Activated naive CD4-positive, alpha-beta T cell treated with anti-CD3 and anti-CD28 coated beads, Interleukin-2, amount 10 ng/mL, durations not matched to agents 7 days and 5 days (primary cell): ENCODE results near the gene LEMD3.

Source experiments
- CTCF ChIA-PET: fragments of 350-600 bp; sonication (Branson Sonifier 250); formaldehyde crosslinking; loops from one replicate; lab custom pipeline; 2021; ENCODE audit warnings: antibody characterized with exemption; lab: Charles Lee
- DNase-seq: peaks from one replicate; pipeline ENCODE4 v3.0.0-alpha.2; 2020
- H3K27ac Mint-ChIP-seq: one replicate; pipeline ENCODE4 v1.8.0; 2021; ENCODE audit warnings: mild to moderate bottlenecking, moderate library complexity, mixed read lengths
- H3K27me3 Mint-ChIP-seq: one replicate; pipeline ENCODE4 v1.8.0; 2021; ENCODE audit warnings: mild to moderate bottlenecking, mixed read lengths
- H3K36me3 Mint-ChIP-seq: one replicate; pipeline ENCODE4 v1.8.0; 2021; ENCODE audit warnings: mixed read lengths
- H3K4me1 Mint-ChIP-seq: one replicate; pipeline ENCODE4 v1.8.0; 2021; ENCODE audit warnings: mixed read lengths
- H3K4me3 Mint-ChIP-seq: one replicate; pipeline ENCODE4 v1.8.0; 2021; ENCODE audit warnings: mild to moderate bottlenecking, moderate library complexity, mixed read lengths
- H3K9me3 Mint-ChIP-seq: one replicate; pipeline ENCODE4 v1.8.0; 2021; ENCODE audit warnings: mixed read lengths

Gene LEMD3

GRCh38 chr12:65152012-65152411 lies 17.4 kb upstream of the LEMD3 start:
- H3K4me3 Mint-ChIP-seq, result no peak overlapping the region
- H3K27me3 Mint-ChIP-seq, result peaks cover 4% of the 10 kb centered on the region
- H3K9me3 Mint-ChIP-seq, result no peaks in the 10 kb centered on the region
- no peak overlapping the region for H3K27ac Mint-ChIP-seq
- H3K4me1 Mint-ChIP-seq, result peaks cover 14% of the 10 kb centered on the region
- CTCF ChIA-PET, result interaction anchor here (0.6 kb wide), 1 partner anchor 608 kb away, joined by 3 read pairs; no protein-coding TSS in a partner anchor
- H3K36me3 Mint-ChIP-seq, result no peaks in the 10 kb centered on the region
- no peak for DNase-seq

- peaks cover 16% of the 10 kb centered on the region for H3K4me1 Mint-ChIP-seq
- no peak overlapping the region for H3K27ac Mint-ChIP-seq
- peaks cover 4% of the 10 kb centered on the region for H3K27me3 Mint-ChIP-seq
- H3K36me3 Mint-ChIP-seq, result no peaks in the 10 kb centered on the region
- no peaks in the 10 kb centered on the region for H3K9me3 Mint-ChIP-seq
- no peak for DNase-seq
- CTCF ChIA-PET, result interaction anchor here (0.7 kb wide), 1 partner anchor 17 kb away, joined by 3 read pairs; the partner anchor contains the start of gene LEMD3
- H3K4me3 Mint-ChIP-seq, result no peak overlapping the region
Observed at GRCh38 chr12:65152596-65152995, 16.8 kb upstream of the LEMD3 start.

- H3K4me3 Mint-ChIP-seq, result no peak overlapping the region
- H3K27me3 Mint-ChIP-seq, result peaks cover 5% of the 10 kb centered on the region
- no peaks in the 10 kb centered on the region for H3K9me3 Mint-ChIP-seq
- H3K27ac Mint-ChIP-seq, result peak overlapping the region; percentile 87
- CTCF ChIA-PET, result interaction anchor here (2.2 kb wide), 1 partner anchor 77 kb away, joined by 7 read pairs; no protein-coding TSS in a partner anchor
- peaks cover 18% of the 10 kb centered on the region for H3K4me1 Mint-ChIP-seq
- no peak for DNase-seq
- no peaks in the 10 kb centered on the region for H3K36me3 Mint-ChIP-seq
Observed at GRCh38 chr12:65155784-65156183, 13.6 kb upstream of the LEMD3 start.

DNA sequence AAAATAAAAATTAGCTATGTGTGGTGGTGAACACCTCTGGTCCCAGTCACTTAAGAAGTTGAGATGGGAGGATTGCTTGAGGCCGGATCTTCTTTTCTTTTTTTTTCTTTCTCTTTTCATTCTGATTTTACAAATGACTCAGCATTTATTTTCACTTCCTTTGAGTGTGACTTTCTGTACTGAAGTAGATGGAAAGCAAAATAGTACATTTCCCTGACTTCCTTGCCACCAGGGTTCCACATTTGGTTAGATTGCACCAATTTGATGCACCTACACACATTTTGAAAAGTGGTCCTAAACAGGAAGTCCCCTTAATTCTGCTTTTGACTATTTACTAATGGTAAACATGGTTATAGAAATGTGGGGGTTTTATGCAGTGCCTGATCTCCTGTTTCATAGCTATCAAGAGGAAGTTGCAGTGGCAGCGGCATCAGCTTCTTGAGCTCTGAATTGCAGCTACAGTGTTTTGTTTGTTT lies 13.0 kb upstream of the LEMD3 start:
- Mint-ChIP-seq H3K27ac (peak overlapping the region; percentile 87), H3K36me3 (no peaks in the 10 kb centered on the region), H3K27me3 (peaks cover 5% of the 10 kb centered on the region), H3K4me1 (peaks cover 18% of the 10 kb centered on the region), H3K9me3 (no peaks in the 10 kb centered on the region), H3K4me3 (peak overlapping the region; percentile 19)
- DNase-seq, result peak; percentile 34
- CTCF ChIA-PET, result interaction anchor here (1.0 to 2.2 kb wide), 4 partner anchors 12 to 76 kb away, joined by 4 to 7 read pairs (median 6); partner anchors contain the start of gene LEMD3

- CTCF ChIA-PET, result interaction anchor here (1.0 to 2.2 kb wide), 4 partner anchors 12 to 76 kb away, joined by 4 to 7 read pairs (median 6); partner anchors contain the start of gene LEMD3
- Mint-ChIP-seq H3K27ac (peak overlapping the region; percentile 87), H3K4me1 (peaks cover 18% of the 10 kb centered on the region), H3K36me3 (no peaks in the 10 kb centered on the region), H3K27me3 (peaks cover 5% of the 10 kb centered on the region), H3K9me3 (no peaks in the 10 kb centered on the region), H3K4me3 (no peak overlapping the region)
- no peak for DNase-seq
Observed at GRCh38 chr12:65157091-65157490, 12.3 kb upstream of the LEMD3 start.

DNA sequence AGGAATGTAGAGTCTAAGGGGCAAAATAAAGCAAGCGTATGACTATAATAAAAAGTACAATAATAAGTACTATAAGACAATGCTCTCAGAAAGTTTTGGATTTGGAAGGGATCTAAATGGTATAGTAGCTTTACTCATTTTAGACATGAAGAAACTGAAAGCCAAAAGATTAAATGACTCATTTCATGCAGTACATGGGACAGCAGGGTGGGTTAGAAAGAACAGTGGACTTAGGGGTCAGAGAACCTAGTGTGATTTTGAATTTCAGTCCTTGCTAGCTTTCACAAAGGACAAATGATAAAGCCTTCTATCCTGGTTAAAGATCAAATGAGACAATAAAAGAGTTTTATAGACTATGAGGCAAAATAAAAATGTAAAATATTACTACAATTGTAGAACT lies 6.8 kb upstream of the LEMD3 start:
- H3K9me3 Mint-ChIP-seq, result no peaks in the 10 kb centered on the region
- no peak overlapping the region for H3K27ac Mint-ChIP-seq
- no peak for DNase-seq
- H3K27me3 Mint-ChIP-seq, result peaks cover 5% of the 10 kb centered on the region
- H3K36me3 Mint-ChIP-seq, result no peaks in the 10 kb centered on the region
- H3K4me1 Mint-ChIP-seq, result peaks cover 4% of the 10 kb centered on the region
- CTCF ChIA-PET, result no interaction called here
- H3K4me3 Mint-ChIP-seq, result no peak overlapping the region

DNA sequence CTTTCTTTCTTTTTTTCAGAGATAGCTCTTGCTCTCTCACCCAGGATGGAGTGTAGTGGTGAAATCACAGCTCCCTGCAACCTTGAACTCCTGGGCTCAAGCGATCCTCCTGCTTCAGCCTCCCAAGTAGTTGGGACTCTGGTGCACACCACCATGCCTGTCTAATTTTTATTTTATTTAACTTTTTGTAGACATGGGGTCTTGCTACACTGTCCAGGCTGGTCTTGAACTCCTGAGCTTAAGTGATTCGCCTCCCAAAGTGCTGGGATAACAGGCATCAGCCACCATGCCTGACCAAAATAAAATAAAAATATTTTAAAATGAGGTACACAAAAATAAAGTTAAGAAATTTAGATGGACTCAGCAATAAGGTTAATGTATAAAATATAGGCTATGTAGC lies 5.1 kb upstream of the LEMD3 start:
- Mint-ChIP-seq H3K4me3 (no peak overlapping the region), H3K36me3 (no peaks in the 10 kb centered on the region), H3K27me3 (peaks cover 5% of the 10 kb centered on the region), H3K4me1 (peaks cover 11% of the 10 kb centered on the region), H3K9me3 (no peaks in the 10 kb centered on the region), H3K27ac (no peak overlapping the region)
- DNase-seq, result no peak
- CTCF ChIA-PET, result interaction anchor here (1.3 kb wide), 1 partner anchor 24 kb away, joined by 3 read pairs; no protein-coding TSS in a partner anchor

DNA sequence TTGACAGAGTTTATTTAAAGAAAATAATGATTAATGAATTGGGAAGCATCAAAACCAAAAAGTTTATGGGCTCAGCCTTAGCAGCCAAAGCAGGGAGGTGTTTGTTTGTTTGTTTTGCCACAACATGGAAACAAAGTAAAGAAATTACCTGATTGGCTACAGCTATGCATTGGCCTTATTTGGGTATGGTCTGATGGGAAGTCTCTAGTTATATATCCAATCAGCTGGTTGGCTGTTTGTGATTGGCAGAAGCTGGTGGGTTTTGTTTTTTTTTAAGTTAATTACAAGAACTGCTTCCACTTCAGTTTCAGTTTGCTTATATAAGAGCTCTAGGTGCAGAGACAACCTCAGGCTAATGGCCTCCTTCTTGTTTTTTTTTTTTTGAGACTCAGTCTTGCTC lies 4.6 kb upstream of the LEMD3 start:
- Mint-ChIP-seq H3K4me3 (no peak overlapping the region), H3K27me3 (peaks cover 8% of the 10 kb centered on the region), H3K9me3 (no peaks in the 10 kb centered on the region), H3K36me3 (peaks cover 2% of the 10 kb centered on the region), H3K27ac (no peak overlapping the region), H3K4me1 (peaks cover 12% of the 10 kb centered on the region)
- CTCF ChIA-PET, result interaction anchor here (1.3 kb wide), 1 partner anchor 25 kb away, joined by 3 read pairs; no protein-coding TSS in a partner anchor
- no peak for DNase-seq

DNA sequence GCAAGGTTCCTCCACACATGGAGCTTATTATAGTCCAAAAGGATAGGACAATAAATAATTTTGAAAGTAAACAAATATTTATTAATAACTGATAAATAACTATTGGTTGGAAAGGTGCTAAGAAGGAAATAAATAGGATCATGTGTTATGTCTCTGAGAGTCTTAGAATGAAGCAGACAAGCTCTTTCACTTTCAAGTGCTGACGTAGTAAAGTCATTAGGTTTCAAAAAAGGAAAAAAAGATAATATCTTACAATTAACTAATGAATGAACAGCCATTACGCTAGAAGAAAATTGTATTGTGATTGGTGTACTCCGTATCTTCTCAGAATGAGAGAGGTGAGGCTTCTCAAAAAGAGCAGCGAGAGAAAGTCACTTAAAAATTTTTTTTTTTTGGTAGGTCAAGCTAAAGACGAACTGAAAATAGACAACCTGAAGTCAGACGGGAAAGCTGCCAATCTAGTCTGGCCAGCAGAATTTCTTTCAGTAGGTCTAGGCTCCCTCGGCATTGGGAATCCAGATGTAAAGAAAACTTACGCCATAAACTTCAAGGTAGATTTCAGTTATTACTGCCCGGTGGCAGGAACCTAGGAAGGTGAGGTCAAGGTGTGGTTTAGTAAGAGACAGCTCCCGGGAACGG lies 583 bp upstream of the LEMD3 start:
- Mint-ChIP-seq H3K4me3 (peak overlapping the region; percentile 88), H3K27ac (peak overlapping the region; percentile 99), H3K36me3 (peaks cover 28% of the 10 kb centered on the region), H3K4me1 (peaks cover 36% of the 10 kb centered on the region), H3K9me3 (no peaks in the 10 kb centered on the region), H3K27me3 (peaks cover 3% of the 10 kb centered on the region)
- CTCF ChIA-PET, result interaction anchor here (0.6 to 2.2 kb wide), 8 partner anchors 10 to 610 kb away, joined by 3 to 6 read pairs (median 4); no protein-coding TSS in a partner anchor
- DNase-seq, result no peak

DNA sequence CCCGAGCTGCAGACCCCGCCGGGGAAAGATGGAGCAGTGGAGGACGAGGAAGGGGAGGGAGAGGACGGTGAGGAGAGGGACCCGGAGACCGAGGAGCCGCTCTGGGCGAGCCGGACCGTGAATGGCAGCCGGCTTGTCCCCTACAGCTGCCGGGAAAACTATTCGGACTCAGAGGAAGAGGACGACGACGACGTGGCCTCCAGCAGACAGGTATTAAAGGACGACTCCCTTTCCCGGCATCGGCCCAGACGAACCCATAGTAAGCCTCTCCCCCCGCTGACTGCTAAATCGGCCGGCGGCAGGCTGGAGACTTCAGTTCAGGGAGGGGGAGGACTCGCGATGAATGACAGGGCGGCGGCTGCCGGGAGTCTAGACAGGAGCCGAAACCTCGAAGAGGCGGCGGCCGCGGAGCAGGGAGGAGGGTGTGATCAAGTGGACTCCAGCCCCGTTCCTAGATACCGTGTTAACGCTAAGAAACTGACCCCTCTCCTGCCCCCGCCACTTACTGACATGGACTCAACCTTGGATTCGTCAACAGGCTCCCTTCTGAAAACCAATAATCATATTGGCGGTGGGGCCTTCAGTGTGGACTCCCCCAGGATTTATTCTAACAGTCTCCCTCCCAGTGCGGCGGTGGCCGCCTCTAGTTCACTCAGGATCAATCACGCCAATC lies 962 bp downstream of the LEMD3 start:
- peak overlapping the region; percentile 96 for H3K27ac Mint-ChIP-seq
- H3K4me1 Mint-ChIP-seq, result peaks cover 35% of the 10 kb centered on the region
- peaks cover 3% of the 10 kb centered on the region for H3K27me3 Mint-ChIP-seq
- H3K9me3 Mint-ChIP-seq, result no peaks in the 10 kb centered on the region
- peak overlapping the region; percentile 88 for H3K4me3 Mint-ChIP-seq
- CTCF ChIA-PET, result interaction anchor here (1.1 to 2.2 kb wide), 2 partner anchors 62 to 614 kb away, joined by 3 to 5 read pairs; no protein-coding TSS in a partner anchor
- H3K36me3 Mint-ChIP-seq, result peaks cover 29% of the 10 kb centered on the region
- peak; percentile 78 for DNase-seq

- peaks cover 3% of the 10 kb centered on the region for H3K27me3 Mint-ChIP-seq
- no peak for DNase-seq
- peaks cover 29% of the 10 kb centered on the region for H3K36me3 Mint-ChIP-seq
- CTCF ChIA-PET, result interaction anchor here (0.8 to 1.2 kb wide), 3 partner anchors 31 to 614 kb away, joined by 3 read pairs; no protein-coding TSS in a partner anchor
- peak overlapping the region; percentile 88 for H3K4me3 Mint-ChIP-seq
- H3K4me1 Mint-ChIP-seq, result peaks cover 35% of the 10 kb centered on the region
- H3K9me3 Mint-ChIP-seq, result no peaks in the 10 kb centered on the region
- peak overlapping the region; percentile 96 for H3K27ac Mint-ChIP-seq
Observed at GRCh38 chr12:65171073-65171472, 1.7 kb downstream of the LEMD3 start.

- H3K4me3 Mint-ChIP-seq, result peak overlapping the region; percentile 74
- CTCF ChIA-PET, result interaction anchor here (0.8 to 1.8 kb wide), 4 partner anchors 15 to 64 kb away, joined by 3 to 6 read pairs (median 4); no protein-coding TSS in a partner anchor
- H3K27me3 Mint-ChIP-seq, result peaks cover 3% of the 10 kb centered on the region
- no peak overlapping the region for H3K27ac Mint-ChIP-seq
- peaks cover 29% of the 10 kb centered on the region for H3K36me3 Mint-ChIP-seq
- no peaks in the 10 kb centered on the region for H3K9me3 Mint-ChIP-seq
- DNase-seq, result no peak
- H3K4me1 Mint-ChIP-seq, result peaks cover 35% of the 10 kb centered on the region
Observed at GRCh38 chr12:65171870-65172269, 2.5 kb downstream of the LEMD3 start.

GRCh38 chr12:65175385-65175784 lies 6.0 kb downstream of the LEMD3 start:
- H3K27ac Mint-ChIP-seq, result no peak overlapping the region
- CTCF ChIA-PET, result interaction anchor here (1.0 kb wide), 1 partner anchor 57 kb away, joined by 3 read pairs; no protein-coding TSS in a partner anchor
- peaks cover 31% of the 10 kb centered on the region for H3K36me3 Mint-ChIP-seq

More at GRCh38 chr12:65175385-65175784, 6.0 kb downstream of the LEMD3 start:
- Mint-ChIP-seq H3K27me3 (no peaks in the 10 kb centered on the region), H3K4me1 (peaks cover 26% of the 10 kb centered on the region), H3K9me3 (no peaks in the 10 kb centered on the region), H3K4me3 (no peak overlapping the region)
- no peak for DNase-seq
